Measurements from ENCODE around the gene DPP6. TPM values are rescaled to one million over a fixed set of nuclear protein-coding genes. Genes with fewer than 3 reads are reported as not detected.

The DPP6 gene
- total RNA-seq, 1 donor from 2014 or later: not detected

DNA sequence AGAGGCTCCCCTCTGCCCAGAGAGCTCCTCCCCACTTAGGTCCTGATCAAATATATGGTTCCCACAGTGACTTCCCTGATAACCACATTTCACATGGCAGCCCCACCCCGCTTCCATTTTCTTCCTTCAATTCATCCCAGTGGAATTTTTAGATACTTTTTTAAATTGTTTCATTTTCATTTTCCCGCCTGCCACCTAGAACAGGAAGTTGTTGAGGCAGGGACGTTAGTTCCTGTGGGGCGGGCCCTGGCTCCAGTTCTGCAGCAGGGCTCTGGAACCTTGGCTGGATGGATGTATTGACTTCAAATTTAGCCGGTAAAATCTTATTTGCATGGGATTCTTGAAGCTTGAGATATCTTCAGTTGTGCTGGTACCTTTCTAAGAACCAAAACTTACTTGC, 724.2 kb downstream of the DPP6 start:
- peaks cover 3% of the 10 kb centered on the region for H3K4me1 Mint-ChIP-seq (ENCODE audit: low read depth)
- H3K27me3 Mint-ChIP-seq (ENCODE audit: low read depth): no peaks in the 10 kb centered on the region
- no peak for DNase-seq (ENCODE audit: low spot score)
- no peak overlapping the region for H3K4me3 Mint-ChIP-seq (ENCODE audit: low read depth)
- H3K27ac Mint-ChIP-seq: no peak overlapping the region
- intact Hi-C loops (cut with micrococcal nuclease): no loop called here
- H3K9me3 Mint-ChIP-seq: peaks cover 16% of the 10 kb centered on the region
- H3K36me3 Mint-ChIP-seq (ENCODE audit: low read depth): no peaks in the 10 kb centered on the region

DNA sequence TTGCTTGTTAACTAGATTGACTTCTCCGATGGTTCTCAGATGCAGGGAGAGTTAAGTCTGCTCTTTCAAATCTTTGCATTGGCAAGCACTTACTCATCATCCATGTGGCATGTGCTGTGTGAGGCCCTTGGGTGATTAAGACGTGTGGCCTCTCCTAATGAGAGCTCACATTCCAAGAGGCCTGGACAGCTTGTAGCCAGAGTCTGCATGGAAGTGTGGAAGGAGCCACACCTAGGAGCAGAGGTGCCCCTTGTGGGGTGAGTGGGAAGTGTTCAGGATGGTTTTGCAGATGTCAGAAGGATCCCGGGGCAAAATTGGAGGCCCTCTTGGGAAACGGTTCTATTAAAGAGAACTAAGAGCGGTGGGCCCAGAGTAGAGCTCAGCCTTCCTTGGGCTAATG, 724.8 kb downstream of the DPP6 start:
- Mint-ChIP-seq H3K4me3 (ENCODE audit: low read depth) (no peak overlapping the region), H3K27me3 (ENCODE audit: low read depth) (no peaks in the 10 kb centered on the region), H3K27ac (no peak overlapping the region), H3K36me3 (ENCODE audit: low read depth) (no peaks in the 10 kb centered on the region), H3K4me1 (ENCODE audit: low read depth) (peaks cover 3% of the 10 kb centered on the region), H3K9me3 (peaks cover 16% of the 10 kb centered on the region)
- intact Hi-C loops (cut with micrococcal nuclease): no loop called here
- no peak for DNase-seq (ENCODE audit: low spot score)

DNA sequence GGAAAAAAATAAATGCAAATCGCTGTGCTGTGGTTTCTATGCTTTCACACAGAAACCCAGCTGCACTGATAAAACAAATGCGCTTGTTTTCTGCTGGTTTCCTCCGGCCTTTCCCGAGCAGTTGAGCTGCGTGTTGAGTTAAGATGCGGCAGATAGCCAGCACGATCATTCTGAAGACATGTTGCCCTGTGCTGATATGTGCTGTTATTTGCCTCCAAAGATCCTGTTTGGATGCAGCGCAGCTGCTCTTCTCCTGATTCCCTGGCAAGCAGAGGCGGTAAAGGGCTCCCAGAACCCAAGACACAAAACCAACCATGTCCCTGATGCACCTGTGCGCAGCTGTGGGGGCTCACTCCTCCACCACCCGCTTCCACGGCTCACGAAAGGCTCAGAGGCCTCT, 725.3 kb downstream of the DPP6 start:
- intact Hi-C loops (cut with micrococcal nuclease): no loop called here
- no peak for DNase-seq (ENCODE audit: low spot score)
- no peaks in the 10 kb centered on the region for H3K36me3 Mint-ChIP-seq (ENCODE audit: low read depth)
- H3K27ac Mint-ChIP-seq: no peak overlapping the region
- H3K4me1 Mint-ChIP-seq (ENCODE audit: low read depth): peaks cover 3% of the 10 kb centered on the region
- no peaks in the 10 kb centered on the region for H3K27me3 Mint-ChIP-seq (ENCODE audit: low read depth)
- H3K9me3 Mint-ChIP-seq: peaks cover 16% of the 10 kb centered on the region
- no peak overlapping the region for H3K4me3 Mint-ChIP-seq (ENCODE audit: low read depth)

- intact Hi-C loops (cut with micrococcal nuclease): no loop called here
- Mint-ChIP-seq H3K4me1 (ENCODE audit: low read depth) (peaks cover 3% of the 10 kb centered on the region), H3K27ac (no peak overlapping the region), H3K27me3 (ENCODE audit: low read depth) (no peaks in the 10 kb centered on the region), H3K9me3 (peaks cover 16% of the 10 kb centered on the region), H3K36me3 (ENCODE audit: low read depth) (no peaks in the 10 kb centered on the region), H3K4me3 (ENCODE audit: low read depth) (no peak overlapping the region)
- DNase-seq (ENCODE audit: low spot score): no peak
These were observed 725.7 kb downstream of the DPP6 start for GRCh38 chr7:154777908-154778307.

GRCh38 chr7:154781369-154782303, 729.4 kb downstream of the DPP6 start:
- Mint-ChIP-seq H3K4me3 (ENCODE audit: low read depth) (no peak overlapping the region), H3K36me3 (ENCODE audit: low read depth) (no peaks in the 10 kb centered on the region), H3K27ac (no peak overlapping the region), H3K9me3 (peaks cover 26% of the 10 kb centered on the region), H3K27me3 (ENCODE audit: low read depth) (no peaks in the 10 kb centered on the region), H3K4me1 (ENCODE audit: low read depth) (no peaks in the 10 kb centered on the region)
- intact Hi-C loops (cut with micrococcal nuclease): no loop called here
- no peak for DNase-seq (ENCODE audit: low spot score)

- H3K4me1 Mint-ChIP-seq (ENCODE audit: low read depth): no peaks in the 10 kb centered on the region
- no peaks in the 10 kb centered on the region for H3K36me3 Mint-ChIP-seq (ENCODE audit: low read depth)
- intact Hi-C loops (cut with micrococcal nuclease): no loop called here
- H3K4me3 Mint-ChIP-seq (ENCODE audit: low read depth): no peak overlapping the region
- H3K9me3 Mint-ChIP-seq: peaks cover 26% of the 10 kb centered on the region
- H3K27me3 Mint-ChIP-seq (ENCODE audit: low read depth): no peaks in the 10 kb centered on the region
- no peak overlapping the region for H3K27ac Mint-ChIP-seq
- DNase-seq (ENCODE audit: low spot score): no peak
These were observed 731.2 kb downstream of the DPP6 start for GRCh38 chr7:154783281-154783909.

DNA sequence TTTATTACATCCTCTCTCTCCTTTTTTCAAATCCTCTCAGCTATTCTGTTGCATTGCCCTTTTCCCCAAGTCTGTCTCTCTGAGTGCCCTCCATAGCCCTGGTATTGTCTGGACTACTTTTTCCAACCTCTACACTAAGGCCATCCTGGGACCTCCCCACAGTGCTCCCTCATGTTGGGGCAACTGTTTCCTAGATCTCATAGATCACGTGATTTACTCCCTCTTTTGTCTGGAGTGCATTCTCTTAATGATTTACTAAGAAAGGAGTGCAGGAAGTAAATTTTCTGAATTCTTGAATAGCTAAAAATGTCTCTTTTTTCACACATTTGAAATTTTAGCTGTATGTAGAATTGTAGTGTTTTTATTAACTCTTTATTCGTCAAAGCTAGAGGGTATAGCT, 733.7 kb downstream of the DPP6 start:
- no peak overlapping the region for H3K4me3 Mint-ChIP-seq (ENCODE audit: low read depth)
- no peak for DNase-seq (ENCODE audit: low spot score)
- no peaks in the 10 kb centered on the region for H3K36me3 Mint-ChIP-seq (ENCODE audit: low read depth)
- no peaks in the 10 kb centered on the region for H3K4me1 Mint-ChIP-seq (ENCODE audit: low read depth)
- intact Hi-C loops (cut with micrococcal nuclease): no loop called here
- no peaks in the 10 kb centered on the region for H3K27me3 Mint-ChIP-seq (ENCODE audit: low read depth)
- peaks cover 21% of the 10 kb centered on the region for H3K9me3 Mint-ChIP-seq
- no peak overlapping the region for H3K27ac Mint-ChIP-seq

DNA sequence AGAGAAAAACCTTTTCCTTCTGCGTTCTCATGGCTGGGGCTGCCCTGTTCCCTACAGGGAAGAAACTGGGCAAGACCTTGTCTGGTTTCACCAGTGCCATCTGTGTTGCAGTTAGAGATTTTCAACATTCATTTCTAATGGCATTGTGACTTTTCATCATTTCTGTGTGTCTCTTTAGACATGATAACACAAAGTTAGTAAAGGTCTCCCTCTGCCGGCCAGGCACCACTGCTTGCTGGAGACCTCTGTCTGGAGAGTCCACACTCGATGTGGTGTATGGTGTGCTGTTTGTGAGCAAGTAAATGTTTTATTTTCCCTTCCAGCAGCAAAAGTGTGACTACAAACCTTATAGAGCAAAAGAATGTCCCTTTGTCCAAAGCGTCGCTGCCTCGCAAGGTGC, 737.2 kb downstream of the DPP6 start:
- no peak overlapping the region for H3K4me3 Mint-ChIP-seq (ENCODE audit: low read depth)
- peaks cover 19% of the 10 kb centered on the region for H3K9me3 Mint-ChIP-seq
- no peaks in the 10 kb centered on the region for H3K4me1 Mint-ChIP-seq (ENCODE audit: low read depth)
- H3K27ac Mint-ChIP-seq: no peak overlapping the region
- no peaks in the 10 kb centered on the region for H3K36me3 Mint-ChIP-seq (ENCODE audit: low read depth)
- intact Hi-C loops (cut with micrococcal nuclease): no loop called here
- DNase-seq (ENCODE audit: low spot score): no peak
- no peaks in the 10 kb centered on the region for H3K27me3 Mint-ChIP-seq (ENCODE audit: low read depth)

DNA sequence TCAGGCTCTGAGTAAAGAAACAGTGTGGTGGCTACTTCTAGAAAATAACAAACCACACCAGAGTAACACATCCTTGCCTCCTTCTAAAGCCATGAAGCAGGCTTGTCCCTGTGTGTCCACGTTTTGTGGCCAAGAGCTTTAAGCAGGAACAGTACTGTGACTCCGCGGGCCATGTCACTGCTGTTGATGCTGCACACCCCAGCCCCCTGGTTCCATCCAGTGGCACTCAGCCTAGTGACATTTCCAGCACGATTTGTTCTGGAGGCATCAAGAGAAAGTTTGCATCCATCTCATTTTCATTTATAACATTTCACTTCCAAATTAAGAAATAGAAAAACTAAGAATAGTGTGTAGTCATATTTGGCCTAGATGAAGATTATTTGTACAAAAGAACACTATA, 739.4 kb downstream of the DPP6 start:
- no peak for DNase-seq (ENCODE audit: low spot score)
- H3K4me3 Mint-ChIP-seq (ENCODE audit: low read depth): no peak overlapping the region
- no peaks in the 10 kb centered on the region for H3K27me3 Mint-ChIP-seq (ENCODE audit: low read depth)
- no peaks in the 10 kb centered on the region for H3K4me1 Mint-ChIP-seq (ENCODE audit: low read depth)
- no peak overlapping the region for H3K27ac Mint-ChIP-seq
- intact Hi-C loops (cut with micrococcal nuclease): no loop called here
- H3K36me3 Mint-ChIP-seq (ENCODE audit: low read depth): no peaks in the 10 kb centered on the region
- H3K9me3 Mint-ChIP-seq: peaks cover 6% of the 10 kb centered on the region

DNA sequence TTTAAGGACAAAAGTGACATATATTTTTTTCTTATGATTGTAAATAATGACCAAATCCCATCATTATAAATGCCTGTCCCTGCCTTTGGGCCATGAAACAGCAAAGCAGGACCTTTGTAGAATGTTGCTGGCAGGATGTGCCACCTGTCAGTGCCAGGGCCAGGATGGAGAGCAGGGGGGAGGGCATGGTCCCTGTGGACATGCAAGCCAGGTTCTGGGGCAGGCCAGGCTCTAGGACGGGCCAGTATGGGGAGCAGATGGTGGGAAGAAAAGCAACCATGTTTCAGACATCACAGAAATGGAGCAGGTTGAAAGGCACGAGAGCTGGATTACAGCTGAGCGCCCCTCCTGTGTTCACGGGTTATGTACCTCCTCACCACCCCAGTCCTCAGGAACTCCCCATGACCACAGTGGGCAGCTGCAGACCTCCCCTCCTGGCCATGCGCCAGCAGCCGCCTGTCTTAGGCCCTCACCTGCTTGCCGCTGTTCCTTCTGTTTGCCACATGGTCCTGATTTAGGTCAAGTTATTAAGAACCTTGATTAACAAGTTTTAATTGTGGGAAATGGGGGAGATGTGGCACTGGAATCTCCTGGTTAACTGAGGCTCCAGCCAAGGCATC, 740.3 kb downstream of the DPP6 start:
- intact Hi-C loops (cut with micrococcal nuclease): no loop called here
- H3K9me3 Mint-ChIP-seq: peaks cover 6% of the 10 kb centered on the region
- no peak overlapping the region for H3K4me3 Mint-ChIP-seq (ENCODE audit: low read depth)

GRCh38 chr7:154794147-154794780, 742.1 kb downstream of the DPP6 start:
- intact Hi-C loops (cut with micrococcal nuclease): no loop called here
- H3K27me3 Mint-ChIP-seq (ENCODE audit: low read depth): no peaks in the 10 kb centered on the region
- no peak for DNase-seq (ENCODE audit: low spot score)
- H3K4me1 Mint-ChIP-seq (ENCODE audit: low read depth): no peaks in the 10 kb centered on the region
- H3K27ac Mint-ChIP-seq: no peak overlapping the region
- H3K9me3 Mint-ChIP-seq: no peaks in the 10 kb centered on the region
- H3K4me3 Mint-ChIP-seq (ENCODE audit: low read depth): no peak overlapping the region
- no peaks in the 10 kb centered on the region for H3K36me3 Mint-ChIP-seq (ENCODE audit: low read depth)

More for the DNA sequence above, 740.3 kb downstream of the DPP6 start:
- H3K4me1 Mint-ChIP-seq (ENCODE audit: low read depth): no peaks in the 10 kb centered on the region
- DNase-seq (ENCODE audit: low spot score): no peak
- H3K27ac Mint-ChIP-seq: no peak overlapping the region
- H3K36me3 Mint-ChIP-seq (ENCODE audit: low read depth): no peaks in the 10 kb centered on the region
- H3K27me3 Mint-ChIP-seq (ENCODE audit: low read depth): no peaks in the 10 kb centered on the region

GRCh38 chr7:154795014-154795413, 742.8 kb downstream of the DPP6 start:
- no peak overlapping the region for H3K4me3 Mint-ChIP-seq (ENCODE audit: low read depth)
- intact Hi-C loops (cut with micrococcal nuclease): no loop called here
- no peaks in the 10 kb centered on the region for H3K36me3 Mint-ChIP-seq (ENCODE audit: low read depth)
- H3K27me3 Mint-ChIP-seq (ENCODE audit: low read depth): no peaks in the 10 kb centered on the region
- H3K27ac Mint-ChIP-seq: no peak overlapping the region
- no peaks in the 10 kb centered on the region for H3K9me3 Mint-ChIP-seq
- H3K4me1 Mint-ChIP-seq (ENCODE audit: low read depth): no peaks in the 10 kb centered on the region
- no peak for DNase-seq (ENCODE audit: low spot score)

DNA sequence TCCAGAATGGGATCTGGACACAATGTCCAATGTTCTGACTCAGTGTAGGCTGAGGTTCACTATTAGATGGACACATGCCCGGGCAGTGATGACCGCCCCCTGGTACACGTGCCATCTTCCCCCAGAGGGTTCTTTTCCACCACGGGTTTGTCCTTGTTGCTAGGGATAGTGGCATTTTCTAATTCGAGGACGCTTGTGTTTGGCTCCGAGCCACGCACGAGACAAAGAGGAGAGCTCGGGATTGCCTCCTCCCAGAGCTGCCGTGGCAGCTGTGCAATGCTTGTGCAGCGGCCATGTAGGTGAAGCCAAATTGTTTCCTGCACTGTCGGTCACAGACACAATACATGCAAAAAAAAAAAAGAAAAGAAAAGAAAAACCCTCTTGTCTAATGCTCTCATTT, 743.2 kb downstream of the DPP6 start:
- intact Hi-C loops (cut with micrococcal nuclease): no loop called here
- H3K36me3 Mint-ChIP-seq (ENCODE audit: low read depth): no peaks in the 10 kb centered on the region
- DNase-seq (ENCODE audit: low spot score): no peak
- H3K4me1 Mint-ChIP-seq (ENCODE audit: low read depth): no peaks in the 10 kb centered on the region
- no peak overlapping the region for H3K27ac Mint-ChIP-seq
- no peaks in the 10 kb centered on the region for H3K9me3 Mint-ChIP-seq
- no peak overlapping the region for H3K4me3 Mint-ChIP-seq (ENCODE audit: low read depth)
- no peaks in the 10 kb centered on the region for H3K27me3 Mint-ChIP-seq (ENCODE audit: low read depth)

Data from activated T-helper 2 cell treated with anti-CD3 and anti-CD28 coated beads, Interferon-gamma antibody, Interleukin-2, Interleukin-4, amounts not matched to agents 10 μg/mL and 5 μg/mL and 100 μg/mL, durations not matched to agents 14 hours and 24 hours and 36 hours (primary cell).